Limb (tissue), 2 donors: ENCODE data around the gene OR52L1.
"Not testable (repeated sequence)": the region's sequence is repeated elsewhere in the genome, so short reads cannot be mapped to it uniquely, and the experiment has no call there.

Experiments
- DNase-seq, 2 donors: peaks; one replicate each; pipeline ENCODE4 v3.0.0-alpha.2; 2016; ENCODE audit errors: extremely low spot score in 2 of 2

Gene OR52L1

DNA sequence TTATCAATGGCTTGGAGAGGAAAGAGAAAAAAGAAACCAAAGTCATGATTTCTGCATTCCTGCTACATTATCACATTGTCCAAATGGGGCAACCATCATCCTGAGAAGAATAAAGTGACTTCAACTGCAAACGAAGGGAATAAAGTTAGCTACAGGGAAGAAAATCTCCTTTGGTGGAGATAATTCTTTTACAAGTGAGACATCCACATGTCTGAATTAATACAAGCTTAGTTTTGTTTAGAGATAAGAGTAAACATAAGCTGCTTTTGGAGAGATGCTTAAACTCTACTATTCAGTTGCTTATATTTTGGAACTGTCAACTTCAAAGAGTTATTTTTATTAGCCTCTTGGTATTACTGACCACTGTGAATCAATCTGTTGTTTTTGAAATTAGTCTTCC, at the start of gene OR52L1:
OR52L1 (minus strand) TSS at position 101 of the 400 bp plus-strand sequence; CDS start at position 46, 55 bp downstream.
- no peak for DNase-seq

DNA sequence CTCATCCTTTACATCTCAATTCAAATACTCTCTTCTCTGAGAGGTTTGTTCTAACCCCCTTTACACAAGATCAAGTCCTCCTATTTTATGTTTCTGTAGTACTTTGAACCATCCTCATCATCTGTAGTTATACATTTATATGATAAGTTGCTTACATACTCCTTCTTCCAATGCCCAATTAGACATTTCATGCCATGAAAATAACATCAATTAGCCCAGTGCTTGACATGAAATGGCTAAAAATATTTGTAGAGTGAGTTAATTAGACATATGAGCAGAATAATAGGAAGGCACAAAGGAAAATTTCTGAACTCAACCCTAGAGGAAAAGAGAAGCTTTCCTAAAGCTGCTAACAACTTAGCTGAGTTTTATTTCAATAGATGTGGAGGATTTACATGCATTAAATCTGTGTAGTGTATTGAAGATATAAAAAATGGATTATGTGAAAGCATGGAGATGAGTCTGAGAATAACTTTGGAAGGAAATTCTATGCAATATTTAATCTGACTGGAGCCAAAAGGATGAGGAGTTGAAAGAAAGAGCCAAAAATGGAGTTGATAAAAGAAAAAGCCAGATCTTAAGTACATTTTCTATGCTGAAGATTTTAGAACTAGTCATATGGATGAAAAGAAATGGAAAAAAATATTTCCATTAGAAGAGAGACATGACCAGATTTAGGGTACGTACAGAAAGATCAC, 44.1 kb upstream of the OR52L1 start, which contains the start of gene OR56A1:
OR56A1 (minus strand) TSS at position 51 of the 698 bp plus-strand sequence. CDS start 3,066 bp downstream, outside the sequence.
- DNase-seq = no peak

DNA sequence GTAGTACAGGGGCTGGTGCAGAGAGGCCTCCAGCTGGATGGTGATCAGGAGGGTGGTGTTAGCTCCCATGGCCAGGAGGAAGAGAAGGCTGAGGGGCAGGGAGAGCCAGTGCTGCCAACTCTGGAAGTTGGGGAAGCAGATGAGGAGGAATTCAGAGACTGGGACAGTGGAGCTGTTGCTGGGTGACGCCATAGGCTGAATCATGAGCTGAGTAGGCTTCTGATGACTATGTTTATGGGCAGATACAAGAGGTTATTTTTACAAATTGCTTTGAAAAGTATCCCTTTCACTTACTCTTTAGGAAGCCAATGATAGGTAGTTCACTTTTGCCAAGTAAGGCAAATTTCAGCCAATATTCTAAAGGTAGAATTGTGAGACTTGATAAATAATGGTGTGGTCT, 40.7 kb upstream of the OR52L1 start:
- DNase-seq = no peak

DNA sequence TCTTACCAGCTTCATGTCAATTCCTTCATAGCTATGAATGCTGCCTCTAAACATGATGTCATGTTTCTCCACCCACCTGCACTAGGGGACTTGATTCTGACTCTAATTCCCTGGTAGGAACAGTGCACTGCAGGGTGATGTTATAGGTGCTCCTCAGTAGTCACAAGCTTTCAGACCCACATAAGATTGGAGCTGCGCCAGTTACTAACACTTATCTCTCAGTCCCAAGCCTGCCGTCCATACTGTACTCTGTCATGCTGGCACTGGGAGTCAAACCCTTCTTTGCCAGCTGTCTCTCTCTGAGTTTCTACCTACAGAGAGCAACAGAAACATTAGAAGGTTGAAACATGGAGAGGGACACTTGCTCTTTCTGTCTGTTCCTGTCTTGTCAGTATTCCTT, 38.3 kb upstream of the OR52L1 start:
- no peak for DNase-seq

DNA sequence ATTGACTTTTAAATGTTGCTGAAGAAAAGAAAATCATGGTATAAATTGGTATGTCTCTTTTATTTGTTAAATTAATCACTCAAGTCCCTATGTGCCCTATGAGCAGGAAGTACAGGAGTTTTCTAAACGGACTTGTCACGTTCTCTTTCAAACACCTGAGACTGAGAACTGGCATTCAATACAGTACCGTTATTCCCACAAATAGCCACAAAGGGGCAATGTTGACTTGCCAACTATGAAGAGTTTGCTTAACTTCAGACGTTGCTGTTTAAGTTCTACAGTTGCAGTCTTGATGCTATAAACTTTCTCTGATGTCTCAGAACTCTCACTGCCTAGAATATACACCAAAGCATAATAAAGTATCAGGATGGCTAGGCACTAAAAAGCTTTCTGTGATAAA, 36.2 kb upstream of the OR52L1 start:
- DNase-seq = peak in 1 of 2 donors; percentile 7

DNA sequence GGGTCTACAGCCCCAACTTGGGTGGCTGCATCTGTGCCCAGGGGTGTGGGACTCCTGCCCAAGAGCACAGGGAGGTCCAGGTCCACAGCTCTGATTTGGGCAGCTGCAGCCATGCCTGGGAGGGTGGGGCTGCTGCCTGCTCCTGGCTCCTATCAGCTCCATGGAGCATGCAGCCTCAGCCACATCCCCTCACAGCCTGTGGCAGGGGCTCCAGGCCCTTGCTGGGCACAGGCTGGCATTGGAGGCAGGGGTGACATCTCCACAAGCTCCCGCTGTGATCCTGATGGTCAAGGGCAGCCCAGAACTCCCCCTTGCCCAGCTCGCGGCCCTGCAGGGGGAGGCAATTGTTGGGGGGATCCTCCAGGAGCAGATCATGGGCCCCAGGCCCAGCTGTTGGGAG, 26.3 kb upstream of the OR52L1 start:
- DNase-seq = no peak

DNA sequence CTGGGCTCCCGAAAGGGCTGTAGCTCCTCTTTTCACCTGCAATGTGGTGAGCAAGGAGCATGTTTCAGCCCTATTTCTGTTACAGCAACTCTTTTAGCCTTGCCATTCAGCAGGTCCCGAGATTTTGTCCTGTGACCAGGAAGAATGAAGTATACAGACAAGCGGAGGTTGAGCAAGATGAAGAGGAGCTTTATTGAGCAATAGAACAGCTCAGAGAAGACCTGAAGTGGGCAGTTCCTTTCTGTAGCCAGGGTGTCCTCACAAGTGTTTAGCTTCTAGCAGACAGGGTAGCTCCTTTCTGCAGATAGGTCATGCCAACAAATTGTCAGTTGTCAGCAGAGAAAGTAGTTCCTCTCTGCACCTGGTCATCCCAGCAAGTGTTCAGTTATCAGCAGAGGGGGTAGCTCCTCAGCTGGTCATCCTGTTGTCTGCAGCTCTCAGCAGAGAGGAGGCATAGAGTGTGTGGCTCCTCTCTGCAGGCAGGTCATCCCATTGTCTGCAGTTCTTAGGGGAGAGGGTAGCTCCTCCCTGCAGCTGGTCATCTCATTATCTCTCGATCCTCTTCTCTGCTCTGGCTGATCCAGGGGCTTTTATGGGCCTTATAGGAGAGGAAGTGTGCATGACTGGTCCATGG, 25.4 kb upstream of the OR52L1 start:
- no peak for DNase-seq

DNA sequence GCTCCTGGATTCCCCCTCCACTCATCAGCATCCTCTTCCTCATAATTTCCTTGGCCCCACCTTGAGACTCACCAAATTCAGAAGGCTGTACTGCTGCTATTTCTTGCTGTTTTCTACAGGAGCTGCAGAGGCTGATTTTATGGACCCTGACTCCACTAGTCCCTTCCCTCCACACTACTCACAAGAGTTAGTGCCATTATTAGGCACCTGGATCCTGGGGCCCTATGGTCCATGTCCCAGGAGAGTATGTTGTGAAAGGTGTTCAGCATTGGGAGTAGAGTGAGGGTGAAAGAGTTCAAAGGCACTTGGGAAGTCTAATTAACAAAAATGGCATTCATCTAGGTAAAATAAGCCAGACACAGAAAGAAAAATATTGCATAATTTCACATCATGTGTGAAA, 20.1 kb upstream of the OR52L1 start, which contains the start of gene OR56A4:
OR56A4 (minus strand) TSS at position 101 of the 400 bp plus-strand sequence. CDS start 3,954 bp downstream, outside the sequence.
- no peak for DNase-seq

DNA sequence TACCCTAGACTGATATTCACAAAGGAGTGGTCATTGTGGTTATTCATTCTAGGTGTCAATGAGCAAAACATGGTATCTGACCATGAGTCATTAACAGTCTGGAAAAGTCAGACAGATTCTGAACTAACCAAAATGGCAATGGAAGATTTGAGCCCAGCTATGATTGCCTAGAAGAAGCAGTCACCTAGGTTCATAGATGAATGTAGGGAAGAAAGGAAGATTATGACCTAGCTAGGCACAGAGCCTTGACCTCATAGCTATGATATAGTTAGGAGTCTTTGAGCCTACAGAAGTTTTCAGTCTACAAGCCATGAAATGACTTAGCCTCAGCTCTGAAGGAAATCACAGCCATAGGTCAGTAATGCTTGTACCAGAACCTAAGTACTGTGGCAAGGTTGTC, 19.6 kb upstream of the OR52L1 start:
- DNase-seq = no peak

DNA sequence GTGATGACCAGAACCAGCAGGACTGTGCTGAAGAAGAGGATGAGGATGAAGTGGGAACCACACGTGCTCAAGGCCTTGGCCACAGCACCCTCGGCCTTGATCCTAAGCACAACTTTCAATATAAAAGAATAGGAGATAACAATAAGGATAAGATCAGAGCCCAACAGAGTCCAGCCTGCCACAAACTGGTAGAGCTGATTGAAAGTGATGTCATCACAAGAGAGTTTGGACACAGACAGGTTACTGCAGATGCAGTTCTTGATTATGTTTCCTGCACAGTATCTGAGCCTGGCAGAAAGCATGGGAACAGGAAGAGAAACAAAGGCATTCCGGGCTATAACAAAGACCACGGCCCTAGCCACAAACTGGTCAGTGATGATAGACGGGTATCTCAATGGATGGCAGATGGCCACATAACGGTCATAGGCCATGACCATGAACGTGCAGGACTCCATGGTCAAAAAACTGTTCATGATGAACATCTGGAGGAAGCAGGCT, 15.5 kb upstream of the OR52L1 start:
- no peak for DNase-seq

DNA sequence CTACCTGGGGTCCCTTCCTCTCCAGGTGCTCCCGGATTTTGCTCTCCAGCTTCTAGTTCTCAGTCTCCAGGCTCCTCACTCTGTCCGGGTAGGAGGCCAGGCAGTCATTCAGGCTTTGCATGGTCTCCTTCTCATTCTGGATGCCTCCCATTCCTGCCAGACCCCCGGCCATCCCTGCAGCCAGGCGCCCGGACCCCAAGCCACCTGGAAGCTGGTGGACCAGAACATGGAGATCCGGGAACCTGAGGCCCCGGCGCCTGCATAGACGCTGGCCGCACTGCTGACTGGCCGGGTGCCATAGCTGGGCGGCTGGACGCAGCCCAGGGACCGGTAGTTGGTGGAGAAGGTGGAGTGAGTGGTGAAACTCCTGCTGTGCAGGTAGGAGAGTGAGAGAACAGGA, 8.0 kb upstream of the OR52L1 start:
- DNase-seq = no peak

DNA sequence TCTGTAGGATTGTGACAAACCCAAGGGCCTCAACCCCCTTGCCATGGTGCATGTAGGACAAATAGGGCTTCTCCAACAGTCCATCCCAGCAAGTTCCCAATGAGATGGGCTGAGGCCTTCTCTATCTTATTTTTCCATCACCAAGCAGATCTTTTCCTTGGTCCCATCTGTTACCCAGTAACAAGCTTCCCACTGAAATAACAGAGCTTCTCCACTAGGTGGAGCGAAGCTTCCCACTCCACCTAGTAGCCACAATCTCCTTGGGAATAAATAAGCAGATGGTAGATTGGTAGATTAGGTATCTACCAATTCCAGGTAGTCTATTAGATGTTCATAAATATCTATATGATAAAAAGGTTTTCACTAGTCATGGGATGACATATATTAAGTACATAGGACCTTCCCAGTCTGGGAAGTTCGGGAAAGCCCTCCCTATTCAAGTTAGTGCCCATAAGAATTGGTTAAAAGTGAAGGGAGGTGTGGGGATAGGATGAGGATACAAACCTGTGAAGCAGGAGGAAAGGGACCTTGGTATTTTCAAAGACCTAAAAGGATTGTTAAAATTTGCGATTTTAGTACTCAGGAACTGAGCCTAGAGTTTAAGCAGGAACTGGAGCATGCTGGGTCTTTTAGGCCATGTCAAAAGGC, 5.9 kb upstream of the OR52L1 start:
- no peak for DNase-seq

DNA sequence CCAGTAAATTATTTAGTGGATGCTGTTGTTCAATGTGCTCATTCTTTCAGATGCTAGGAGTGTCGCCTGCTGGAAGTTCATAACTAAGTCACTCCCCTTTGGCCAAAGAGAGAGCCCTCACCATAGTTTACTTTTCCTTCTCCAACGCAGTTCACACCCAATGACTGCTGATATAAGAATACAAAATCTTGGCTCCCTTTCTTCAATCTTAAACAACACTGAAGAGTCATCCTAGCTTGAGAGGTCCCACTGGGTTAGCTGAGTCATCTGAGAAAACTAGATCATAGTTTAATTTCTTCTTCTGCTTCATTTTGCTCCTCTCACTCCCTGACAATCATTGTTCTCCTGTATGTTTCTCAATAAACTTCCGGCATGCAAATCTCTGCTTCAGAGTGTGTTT, 5.4 kb upstream of the OR52L1 start:
- no peak for DNase-seq

DNA sequence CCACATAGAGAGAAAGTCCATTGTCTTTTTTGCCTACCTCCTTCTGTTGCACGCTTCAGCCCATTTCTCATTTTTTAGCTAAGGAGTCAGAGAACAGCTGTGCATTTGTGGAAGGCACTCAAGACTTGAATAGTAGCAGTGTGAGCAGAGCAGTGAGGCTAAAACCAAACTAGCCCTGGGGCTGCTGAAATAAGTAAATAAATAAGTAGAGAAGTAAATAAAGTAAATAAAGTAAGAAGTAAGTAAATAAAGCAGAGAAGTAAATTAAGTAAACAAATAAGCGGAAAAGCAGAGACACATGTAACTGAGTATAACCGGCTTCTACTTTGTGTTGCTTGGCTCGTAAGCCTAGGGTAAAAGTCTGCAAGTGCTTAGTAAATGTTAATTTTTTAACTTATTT, 2.4 kb upstream of the OR52L1 start:
- no peak for DNase-seq

DNA sequence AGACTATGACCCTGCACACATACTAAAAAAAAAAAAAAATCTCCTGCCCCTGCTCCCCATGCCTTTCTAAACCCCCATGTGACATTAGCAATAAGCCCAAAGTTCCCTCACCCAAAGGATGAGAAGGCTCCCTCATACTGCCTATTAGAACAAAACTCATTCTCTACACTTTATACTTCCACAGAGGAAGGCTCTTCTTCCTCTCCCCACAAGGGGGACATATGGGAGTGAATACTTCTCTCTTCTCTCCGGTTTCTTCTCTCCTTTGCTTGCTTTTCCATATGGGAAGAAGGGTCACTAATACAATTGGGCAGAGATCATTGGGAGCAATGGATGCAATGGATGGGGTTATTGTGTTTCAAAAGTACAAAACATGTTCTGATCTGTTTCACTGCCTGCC, 3.3 kb downstream of the OR52L1 start:
- DNase-seq = no peak

DNA sequence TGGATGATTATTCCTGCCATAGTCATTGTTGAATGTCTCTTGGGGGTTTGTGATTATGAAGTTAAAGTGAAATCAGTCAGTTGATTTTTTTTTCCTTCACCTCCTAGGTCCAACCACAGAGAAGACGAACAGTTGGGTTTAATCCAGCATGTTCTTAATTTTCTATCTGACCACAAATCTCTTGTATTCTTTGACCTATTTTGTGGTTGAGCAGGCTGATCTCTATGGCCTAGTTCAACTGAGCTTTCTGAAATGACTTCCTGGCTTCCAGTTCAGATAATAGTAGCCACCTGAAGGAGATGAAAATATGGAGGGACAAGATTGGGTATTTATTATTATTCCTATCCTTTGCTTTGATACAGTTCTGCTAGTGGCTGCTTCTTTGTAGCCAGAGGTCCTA, 13.3 kb downstream of the OR52L1 start:
- no peak for DNase-seq

DNA sequence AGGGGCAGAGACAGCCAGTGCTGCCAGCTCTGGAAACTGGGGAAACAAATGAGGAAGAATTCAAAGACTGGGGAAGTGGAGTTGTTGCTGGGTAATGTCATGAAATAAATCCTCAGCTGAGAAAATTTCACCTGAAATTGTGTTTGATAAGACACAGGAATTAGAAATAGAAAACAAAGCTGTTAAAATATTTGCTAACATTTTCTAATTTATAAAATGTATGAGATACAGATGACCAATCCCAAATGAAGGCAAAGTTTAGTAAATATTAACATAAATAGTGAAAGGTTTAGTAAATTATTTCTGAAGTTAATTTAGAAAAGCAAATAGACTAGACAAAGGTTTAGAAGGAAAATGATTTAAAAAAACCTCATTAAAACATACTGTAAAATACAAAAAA, 18.4 kb downstream of the OR52L1 start, which contains the start of gene OR56A5:
OR56A5 (minus strand) TSS at position 101 of the 400 bp plus-strand sequence; CDS start at position 101, 0 bp downstream.
- DNase-seq = no peak

DNA sequence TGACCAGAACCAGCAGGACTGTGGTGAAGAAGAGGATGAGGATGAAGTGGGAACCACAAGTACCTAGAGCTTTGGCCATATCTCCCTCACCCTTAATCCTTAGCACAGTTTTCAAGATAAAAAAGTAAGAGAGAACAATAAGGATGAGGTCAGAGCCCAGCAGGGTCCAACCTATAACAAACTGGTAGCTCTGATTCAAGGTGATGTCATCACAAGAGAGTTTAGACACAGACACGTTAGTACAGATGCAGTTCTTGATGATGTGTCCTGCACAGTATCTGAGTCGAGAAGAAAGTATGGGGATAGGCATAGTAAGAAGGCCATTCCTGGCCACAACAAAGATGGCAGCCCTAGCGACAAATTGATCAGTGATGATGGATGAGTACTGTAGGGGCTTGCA, 19.1 kb downstream of the OR52L1 start:
- no peak for DNase-seq

DNA sequence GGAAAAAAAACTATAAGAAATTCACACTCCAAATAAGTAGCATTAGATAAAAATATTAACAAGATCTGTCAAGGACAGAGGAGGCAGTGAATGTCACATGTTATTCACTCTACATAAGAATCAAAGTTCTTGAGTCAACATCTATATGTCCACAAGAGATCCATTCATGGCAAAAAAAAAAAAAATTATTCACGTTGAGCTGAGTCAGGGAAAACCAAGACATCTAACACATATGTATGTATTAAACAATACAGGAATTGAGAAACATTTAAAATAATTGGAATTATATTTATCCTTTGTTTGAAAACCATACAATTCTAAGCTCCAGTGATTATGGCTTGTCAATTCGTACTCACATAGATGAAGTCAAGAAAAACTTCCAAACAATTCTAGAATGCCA, 19.8 kb downstream of the OR52L1 start:
- no peak for DNase-seq

DNA sequence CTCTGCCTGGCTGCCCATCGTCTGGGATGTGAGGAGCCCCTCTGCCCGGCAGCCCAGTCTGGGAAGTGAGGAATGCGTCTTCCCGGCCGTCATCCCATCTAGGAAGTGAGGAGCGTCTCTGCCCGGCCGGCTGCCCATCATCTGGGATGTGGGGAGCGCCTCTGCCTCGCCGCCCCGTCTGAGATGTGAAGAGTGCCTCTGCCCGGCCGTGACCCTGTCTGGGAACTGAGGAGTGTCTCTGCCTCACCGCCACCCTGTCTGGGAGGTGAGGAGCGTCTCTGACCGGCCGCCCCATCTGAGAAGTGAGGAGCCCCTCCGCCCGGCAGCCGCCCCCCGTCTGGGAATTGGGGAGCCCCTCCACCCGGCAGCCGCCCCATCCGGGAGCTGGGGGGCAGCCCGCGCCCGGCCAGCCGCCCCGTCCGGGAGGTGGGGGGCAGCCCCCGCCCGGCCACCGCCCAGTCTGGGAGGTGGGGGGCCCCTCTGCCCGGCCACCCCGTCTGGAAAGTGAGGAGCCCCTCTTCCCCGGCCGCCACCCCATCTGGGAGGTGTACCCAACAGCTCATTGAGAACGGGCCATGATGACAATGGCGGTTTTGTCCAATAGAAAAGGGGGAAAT, 26.0 kb downstream of the OR52L1 start:
- not testable (repeated sequence) for DNase-seq

DNA sequence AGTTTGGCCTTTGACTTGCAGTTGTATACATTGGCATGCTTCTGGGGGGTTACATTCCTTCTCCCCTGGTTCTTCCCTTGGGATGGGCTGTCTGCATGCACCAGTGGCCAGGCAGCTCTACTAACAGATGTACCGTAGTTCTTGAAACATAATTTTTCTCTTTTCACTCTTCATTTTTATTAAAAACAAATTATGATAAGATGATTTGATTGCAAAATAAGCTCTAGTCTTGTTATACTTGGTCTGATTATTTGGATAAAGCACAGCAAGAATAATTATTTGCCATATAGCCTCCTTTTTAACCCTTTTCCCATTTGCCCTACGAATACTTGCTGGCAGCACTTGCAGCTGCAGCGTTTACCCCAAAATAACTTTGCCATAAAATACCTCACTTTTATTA, 31.2 kb downstream of the OR52L1 start:
- DNase-seq = no peak

DNA sequence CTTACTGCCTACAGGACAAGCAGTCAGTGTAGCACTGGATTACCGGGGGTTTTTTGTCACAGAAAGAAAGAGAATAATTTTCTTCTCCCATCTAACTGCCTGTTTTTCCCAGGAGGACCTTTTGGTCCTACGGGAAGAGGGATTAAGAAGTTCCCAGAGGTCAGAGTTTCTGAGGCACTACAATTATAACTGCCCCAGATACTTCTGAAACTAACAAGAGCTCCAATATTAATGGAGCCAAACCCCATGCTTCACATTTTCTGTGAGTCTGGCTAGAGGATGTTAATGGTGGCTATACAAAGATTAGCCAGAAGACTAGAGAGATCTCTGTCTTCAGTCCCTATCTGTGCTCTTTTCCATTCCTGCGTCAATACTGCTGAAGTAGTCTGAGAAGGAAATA, 44.8 kb downstream of the OR52L1 start, which contains the start of gene OR56A3:
OR56A3 (plus strand) TSS at position 301 of the 400 bp plus-strand sequence. CDS start 5,096 bp downstream, outside the sequence.
- no peak for DNase-seq
